ENCODE measurements around the gene FANCC.

FANCC gene

GRCh38 chr9:95246547-95246946, 71.0 kb downstream of the FANCC start:
- TF ChIP-seq, protein P1, sequence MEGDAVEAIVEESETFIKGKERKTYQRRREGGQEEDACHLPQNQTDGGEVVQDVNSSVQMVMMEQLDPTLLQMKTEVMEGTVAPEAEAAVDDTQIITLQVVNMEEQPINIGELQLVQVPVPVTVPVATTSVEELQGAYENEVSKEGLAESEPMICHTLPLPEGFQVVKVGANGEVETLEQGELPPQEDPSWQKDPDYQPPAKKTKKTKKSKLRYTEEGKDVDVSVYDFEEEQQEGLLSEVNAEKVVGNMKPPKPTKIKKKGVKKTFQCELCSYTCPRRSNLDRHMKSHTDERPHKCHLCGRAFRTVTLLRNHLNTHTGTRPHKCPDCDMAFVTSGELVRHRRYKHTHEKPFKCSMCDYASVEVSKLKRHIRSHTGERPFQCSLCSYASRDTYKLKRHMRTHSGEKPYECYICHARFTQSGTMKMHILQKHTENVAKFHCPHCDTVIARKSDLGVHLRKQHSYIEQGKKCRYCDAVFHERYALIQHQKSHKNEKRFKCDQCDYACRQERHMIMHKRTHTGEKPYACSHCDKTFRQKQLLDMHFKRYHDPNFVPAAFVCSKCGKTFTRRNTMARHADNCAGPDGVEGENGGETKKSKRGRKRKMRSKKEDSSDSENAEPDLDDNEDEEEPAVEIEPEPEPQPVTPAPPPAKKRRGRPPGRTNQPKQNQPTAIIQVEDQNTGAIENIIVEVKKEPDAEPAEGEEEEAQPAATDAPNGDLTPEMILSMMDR (IDR thresholded peaks at IDR 0.05; ENCODE audit: low read depth, low read length) = no peak
- no peak overlapping the region for H3K4me3 ChIP-seq (ENCODE audit: low read depth, low read length)

GRCh38 chr9:95242613-95243012, 74.9 kb downstream of the FANCC start:
- TF ChIP-seq, protein P1 (IDR thresholded peaks at IDR 0.05; ENCODE audit: low read depth, low read length) = no peak

DNA sequence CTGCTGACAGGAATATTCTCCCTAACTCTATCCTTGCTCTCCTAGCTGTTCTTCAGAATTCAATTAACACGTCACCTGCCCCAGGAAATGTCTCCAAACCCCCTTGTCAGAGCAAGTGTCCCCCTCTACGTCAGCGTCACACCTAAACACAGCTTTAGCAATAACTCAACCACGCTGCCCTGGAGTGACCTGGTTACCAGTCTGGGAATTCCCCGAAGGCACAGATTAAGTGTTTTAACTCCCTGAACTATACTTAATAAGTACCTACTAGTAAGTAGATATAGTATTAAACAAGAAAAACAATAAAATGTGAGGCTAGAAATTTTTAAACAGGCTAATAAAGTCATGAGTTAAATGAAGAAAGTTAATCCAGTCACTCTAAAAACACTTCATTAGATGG, 78.4 kb downstream of the FANCC start:
- no peak overlapping the region for H3K4me3 ChIP-seq (ENCODE audit: low read depth, low read length)
- TF ChIP-seq, protein P1 (IDR thresholded peaks at IDR 0.05; ENCODE audit: low read depth, low read length) = no peak

More at GRCh38 chr9:95242613-95243012, 74.9 kb downstream of the FANCC start:
- H3K4me3 ChIP-seq (ENCODE audit: low read depth, low read length) = no peak overlapping the region

DNA sequence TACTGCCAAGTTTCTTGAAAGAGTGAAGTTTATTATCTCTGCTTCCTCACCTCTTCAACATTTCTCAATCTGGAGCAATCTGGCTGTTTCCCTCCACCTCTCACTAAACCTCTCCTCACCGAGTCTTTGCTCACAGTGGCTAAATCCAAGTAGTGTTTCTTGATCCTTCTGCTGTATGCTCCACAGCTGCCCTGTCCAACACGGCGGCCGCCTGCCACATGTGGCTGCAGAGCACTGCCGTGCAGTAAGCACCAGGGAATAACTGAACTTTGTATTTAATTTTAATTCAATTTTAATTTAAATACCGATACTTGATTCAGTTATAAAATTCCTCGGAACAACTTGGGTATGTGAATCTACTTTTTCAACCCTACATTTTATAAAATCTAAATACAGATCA, 80.2 kb downstream of the FANCC start:
- TF ChIP-seq, protein P1 (IDR thresholded peaks at IDR 0.05; ENCODE audit: low read depth, low read length) = no peak
- H3K4me3 ChIP-seq (ENCODE audit: low read depth, low read length) = no peak overlapping the region

GRCh38 chr9:95230046-95230445, 87.5 kb downstream of the FANCC start:
- TF ChIP-seq, protein P1 (IDR thresholded peaks at IDR 0.05; ENCODE audit: low read depth, low read length) = no peak
- H3K4me3 ChIP-seq (ENCODE audit: low read depth, low read length) = no peak overlapping the region

DNA sequence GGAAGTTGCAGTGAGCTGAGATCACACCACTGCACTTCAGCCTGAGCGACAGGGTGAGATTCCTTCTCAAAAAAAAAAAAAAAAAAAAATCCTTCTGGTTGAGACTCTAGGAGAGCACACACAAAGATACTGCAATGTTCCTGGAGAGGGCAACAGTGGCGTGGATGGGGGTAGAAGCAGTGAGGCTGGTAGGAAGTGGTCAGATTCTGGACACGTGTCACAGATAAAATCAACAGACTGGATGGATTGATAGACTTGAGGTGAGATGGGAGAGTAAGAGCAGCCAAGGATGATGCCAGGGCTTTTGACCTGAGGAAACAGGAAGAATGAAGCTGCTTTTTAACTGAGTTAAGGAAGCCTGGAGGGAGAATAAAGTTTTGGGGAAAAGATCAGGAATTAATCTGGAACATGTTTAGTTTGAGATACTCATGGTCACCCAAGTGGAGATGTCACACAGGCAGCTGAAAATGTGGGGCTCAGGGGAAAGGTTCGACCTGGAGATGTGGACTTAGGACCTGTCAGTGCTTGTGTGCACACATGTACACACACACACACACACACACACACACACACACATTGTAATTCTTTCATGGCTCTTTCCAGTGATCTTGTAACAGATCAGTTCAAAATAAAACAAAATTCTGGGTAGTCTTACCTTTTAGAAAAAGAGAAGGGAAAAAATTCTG, 88.1 kb downstream of the FANCC start:
- no peak overlapping the region for H3K4me3 ChIP-seq (ENCODE audit: low read depth, low read length)
- TF ChIP-seq, protein P1 (IDR thresholded peaks at IDR 0.05; ENCODE audit: low read depth, low read length) = no peak

DNA sequence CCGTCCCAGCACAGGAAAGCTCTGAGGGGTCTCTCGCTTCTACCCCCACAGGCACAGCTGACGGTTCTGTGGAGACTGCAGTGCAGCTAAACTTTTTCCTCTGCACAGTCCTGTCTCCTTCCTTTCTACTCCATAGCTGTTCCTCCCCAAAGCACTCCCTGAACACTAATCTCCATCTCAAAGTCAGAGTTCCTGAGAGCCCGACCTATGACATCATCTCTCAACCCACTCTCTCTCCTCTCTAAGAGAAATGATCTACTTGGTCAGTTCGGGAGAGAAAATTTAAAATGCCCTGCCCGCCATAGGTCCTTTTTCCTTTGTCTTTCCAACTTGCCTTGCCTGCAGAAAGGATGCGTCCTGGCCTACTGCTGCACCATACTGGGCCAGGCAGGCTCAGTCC, 90.6 kb downstream of the FANCC start:
- TF ChIP-seq, protein P1 (IDR thresholded peaks at IDR 0.05; ENCODE audit: low read depth, low read length) = no peak
- no peak overlapping the region for H3K4me3 ChIP-seq (ENCODE audit: low read depth, low read length)

Data from WI38 (cell line).